ENCODE data around the gene GRIP1.

The GRIP1 gene

DNA sequence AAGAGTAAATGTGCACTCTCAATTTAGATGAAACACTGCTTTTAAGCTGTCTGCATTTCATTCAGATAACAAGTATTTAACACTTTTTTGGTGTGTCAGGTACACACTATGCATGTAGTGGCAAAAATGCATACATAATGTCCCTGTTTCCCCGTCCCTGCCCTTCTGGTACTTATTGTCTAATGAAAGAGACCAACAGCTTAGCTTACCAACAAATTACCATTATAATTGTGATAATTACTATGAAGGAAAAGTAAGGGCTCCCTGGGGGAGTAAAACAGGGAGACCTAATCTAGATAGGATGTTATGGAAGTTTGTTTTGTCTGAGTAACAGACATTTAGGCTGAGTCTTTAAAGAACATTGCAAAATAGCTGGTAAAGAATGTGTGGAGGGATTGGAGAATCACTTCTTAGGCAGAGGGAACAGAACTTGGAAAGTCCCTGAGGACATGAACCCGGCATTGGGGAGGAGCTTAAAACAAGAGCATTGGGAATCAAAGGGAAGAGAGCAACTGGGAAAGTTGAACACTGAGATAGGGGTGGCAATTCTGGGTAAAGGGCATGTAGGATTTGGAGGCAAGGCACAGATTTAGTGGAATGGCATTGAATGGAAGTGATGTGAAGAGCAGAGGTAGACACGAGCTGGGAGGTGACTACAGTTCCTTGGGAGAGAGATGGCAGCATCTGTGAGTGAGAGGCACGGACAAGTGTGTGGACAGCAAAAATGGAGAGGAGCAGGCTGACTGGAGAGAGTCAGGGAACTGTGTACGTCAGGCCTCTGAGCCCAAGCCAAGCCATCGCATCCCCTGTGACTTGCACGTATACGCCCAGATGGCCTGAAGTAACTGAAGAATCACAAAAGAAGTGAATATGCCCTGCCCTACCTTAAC, 181.6 kb downstream of the GRIP1 start:
- H3K36me3 ChIP-seq (ENCODE audit: control insufficient read depth in 2 of 2, insufficient read depth in 2 of 2, low read length in 2 of 2), result no peaks in the 10 kb centered on the region
- no peaks in the 10 kb centered on the region for H3K4me1 ChIP-seq (ENCODE audit: control insufficient read depth, insufficient read depth, low read length)
- H3K9me3 ChIP-seq (ENCODE audit: control insufficient read depth in 2 of 2, low read length in 2 of 2), result no peaks in the 10 kb centered on the region
- no peaks in the 10 kb centered on the region for H3K27me3 ChIP-seq (ENCODE audit: control insufficient read depth in 1 of 2, insufficient read depth in 2 of 2, low read length in 2 of 2)
- H3K27ac ChIP-seq (ENCODE audit: low read length), result no peak overlapping the region
- no peak overlapping the region for H3K9ac ChIP-seq (ENCODE audit: low read length in 2 of 2)
- H3K4me3 ChIP-seq (ENCODE audit: low read length in 2 of 2), result no peak overlapping the region

DNA sequence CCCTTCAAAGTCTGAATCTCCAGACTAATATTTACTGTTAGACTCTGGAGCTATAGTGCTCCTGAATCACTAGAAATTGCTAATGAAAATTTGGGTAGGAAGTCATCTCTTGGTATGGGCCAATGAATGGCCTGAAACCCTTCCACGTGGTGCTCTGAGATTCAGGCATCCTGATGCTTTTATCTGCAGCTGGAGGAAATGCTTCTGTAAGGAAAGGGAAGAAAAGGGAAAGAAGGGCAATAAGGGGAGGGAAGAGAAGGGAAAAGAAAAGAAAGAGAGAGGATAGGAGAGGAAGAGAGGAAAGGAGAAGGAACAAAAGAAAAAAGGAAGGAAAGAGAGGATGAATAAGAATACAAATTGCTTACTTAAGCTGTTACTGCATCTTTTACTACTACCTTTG, 182.3 kb downstream of the GRIP1 start:
- Histone ChIP-seq H3K27me3 (ENCODE audit: control insufficient read depth in 1 of 2, insufficient read depth in 2 of 2, low read length in 2 of 2) (no peaks in the 10 kb centered on the region), H3K4me1 (ENCODE audit: control insufficient read depth, insufficient read depth, low read length) (no peaks in the 10 kb centered on the region), H3K27ac (ENCODE audit: low read length) (no peak overlapping the region), H3K9ac (ENCODE audit: low read length in 2 of 2) (no peak overlapping the region), H3K36me3 (ENCODE audit: control insufficient read depth in 2 of 2, insufficient read depth in 2 of 2, low read length in 2 of 2) (no peaks in the 10 kb centered on the region), H3K4me3 (ENCODE audit: low read length in 2 of 2) (no peak overlapping the region), H3K9me3 (ENCODE audit: control insufficient read depth in 2 of 2, low read length in 2 of 2) (no peaks in the 10 kb centered on the region)

DNA sequence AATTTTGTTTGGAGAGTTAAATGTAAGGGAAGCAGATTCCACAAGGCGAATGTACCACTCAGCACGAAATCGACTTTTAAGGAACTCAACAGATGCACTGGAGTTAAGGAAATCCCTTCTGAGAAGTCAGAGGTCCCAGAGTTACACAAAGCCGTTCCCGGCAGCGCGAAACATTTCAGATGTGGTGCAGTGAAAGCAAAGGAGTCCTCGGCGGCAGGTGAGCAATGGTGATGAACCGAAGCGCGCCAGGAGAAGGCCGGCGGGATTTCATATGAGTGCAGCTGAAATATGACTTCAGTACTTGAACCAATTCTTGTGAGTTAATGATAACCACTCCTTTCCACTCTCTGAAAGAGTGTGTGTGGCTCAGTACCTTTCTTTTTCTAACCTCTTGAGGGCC, 183.2 kb downstream of the GRIP1 start:
- Histone ChIP-seq H3K9me3 (ENCODE audit: control insufficient read depth in 2 of 2, low read length in 2 of 2) (no peaks in the 10 kb centered on the region), H3K27me3 (ENCODE audit: control insufficient read depth in 1 of 2, insufficient read depth in 2 of 2, low read length in 2 of 2) (no peaks in the 10 kb centered on the region), H3K4me3 (ENCODE audit: low read length in 2 of 2) (no peak overlapping the region), H3K36me3 (ENCODE audit: control insufficient read depth in 2 of 2, insufficient read depth in 2 of 2, low read length in 2 of 2) (no peaks in the 10 kb centered on the region), H3K27ac (ENCODE audit: low read length) (no peak overlapping the region), H3K4me1 (ENCODE audit: control insufficient read depth, insufficient read depth, low read length) (no peaks in the 10 kb centered on the region), H3K9ac (ENCODE audit: low read length in 2 of 2) (no peak overlapping the region)

DNA sequence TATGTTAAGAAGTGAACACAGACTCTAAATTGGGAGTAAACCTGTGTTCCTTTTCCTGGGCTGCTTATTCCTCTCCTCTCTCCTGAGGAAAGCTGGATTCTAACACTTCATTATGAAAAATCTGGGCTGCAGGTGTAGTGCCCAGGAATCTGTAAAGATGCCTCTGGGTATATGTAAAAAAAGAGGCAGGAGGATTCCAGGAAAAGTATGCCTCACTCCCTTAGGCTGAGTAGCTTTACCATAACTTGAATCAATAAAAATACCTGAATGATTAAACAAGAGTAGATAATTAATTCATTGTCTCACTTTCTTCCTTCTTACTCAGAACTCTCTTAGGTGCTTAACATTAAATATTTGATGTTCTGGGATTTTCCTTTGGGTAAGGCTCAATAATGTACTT, 185.1 kb downstream of the GRIP1 start:
- Histone ChIP-seq H3K9me3 (ENCODE audit: control insufficient read depth in 2 of 2, low read length in 2 of 2) (no peaks in the 10 kb centered on the region), H3K9ac (ENCODE audit: low read length in 2 of 2) (no peak overlapping the region), H3K27ac (ENCODE audit: low read length) (no peak overlapping the region), H3K4me3 (ENCODE audit: low read length in 2 of 2) (no peak overlapping the region), H3K36me3 (ENCODE audit: control insufficient read depth in 2 of 2, insufficient read depth in 2 of 2, low read length in 2 of 2) (no peaks in the 10 kb centered on the region), H3K27me3 (ENCODE audit: control insufficient read depth in 1 of 2, insufficient read depth in 2 of 2, low read length in 2 of 2) (no peaks in the 10 kb centered on the region), H3K4me1 (ENCODE audit: control insufficient read depth, insufficient read depth, low read length) (no peaks in the 10 kb centered on the region)

GRCh38 chr12:66491853-66492252, 187.0 kb downstream of the GRIP1 start:
- H3K4me3 ChIP-seq (ENCODE audit: low read length in 2 of 2), result no peak overlapping the region

DNA sequence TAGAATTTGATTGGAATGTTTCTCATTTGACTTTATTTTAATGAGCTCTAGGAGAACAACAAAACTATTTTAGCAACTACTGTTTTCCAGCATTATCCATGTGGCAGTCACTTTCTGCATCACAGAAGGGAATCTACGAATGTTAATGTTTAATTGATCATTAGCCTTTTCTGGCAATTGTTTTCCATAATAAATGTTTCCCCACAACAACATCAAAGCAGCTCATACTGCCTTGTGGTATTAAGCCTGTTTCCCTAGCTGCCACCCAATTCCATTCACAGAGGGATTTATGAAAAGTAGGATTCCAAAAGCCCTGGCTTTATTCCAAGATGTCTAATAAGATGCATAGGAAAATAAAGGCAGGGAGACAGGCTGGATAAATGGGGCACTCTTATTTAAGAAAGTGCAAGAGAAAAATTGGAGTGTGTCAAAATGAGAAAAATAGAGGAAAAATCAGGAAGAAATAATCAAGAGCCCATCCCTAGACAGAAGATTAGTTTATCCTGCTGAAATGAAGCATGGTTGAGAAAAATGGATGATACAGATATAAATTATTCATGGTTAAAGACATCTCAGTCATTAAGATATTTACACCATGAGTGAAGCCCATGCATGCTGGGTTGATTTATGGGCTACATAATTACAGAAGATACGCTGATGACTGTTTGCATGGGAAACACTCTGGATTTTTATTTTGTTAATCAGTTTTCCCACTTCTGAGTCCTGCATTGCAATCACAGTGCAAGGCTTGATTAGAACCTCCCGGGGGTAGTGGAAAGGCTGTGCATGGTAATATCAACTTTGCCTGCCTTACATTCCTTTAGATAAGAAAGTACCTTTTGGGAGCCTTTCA, 196.3 kb downstream of the GRIP1 start:
- Histone ChIP-seq H3K4me3 (ENCODE audit: low read length in 2 of 2) (no peak overlapping the region), H3K9ac (ENCODE audit: low read length in 2 of 2) (no peak overlapping the region)

More at GRCh38 chr12:66491853-66492252, 187.0 kb downstream of the GRIP1 start:
- Histone ChIP-seq H3K9ac (ENCODE audit: low read length in 2 of 2) (no peak overlapping the region), H3K27me3 (ENCODE audit: control insufficient read depth in 1 of 2, insufficient read depth in 2 of 2, low read length in 2 of 2) (no peaks in the 10 kb centered on the region), H3K4me1 (ENCODE audit: control insufficient read depth, insufficient read depth, low read length) (no peaks in the 10 kb centered on the region), H3K36me3 (ENCODE audit: control insufficient read depth in 2 of 2, insufficient read depth in 2 of 2, low read length in 2 of 2) (no peaks in the 10 kb centered on the region), H3K9me3 (ENCODE audit: control insufficient read depth in 2 of 2, low read length in 2 of 2) (no peaks in the 10 kb centered on the region), H3K27ac (ENCODE audit: low read length) (no peak overlapping the region)

DNA sequence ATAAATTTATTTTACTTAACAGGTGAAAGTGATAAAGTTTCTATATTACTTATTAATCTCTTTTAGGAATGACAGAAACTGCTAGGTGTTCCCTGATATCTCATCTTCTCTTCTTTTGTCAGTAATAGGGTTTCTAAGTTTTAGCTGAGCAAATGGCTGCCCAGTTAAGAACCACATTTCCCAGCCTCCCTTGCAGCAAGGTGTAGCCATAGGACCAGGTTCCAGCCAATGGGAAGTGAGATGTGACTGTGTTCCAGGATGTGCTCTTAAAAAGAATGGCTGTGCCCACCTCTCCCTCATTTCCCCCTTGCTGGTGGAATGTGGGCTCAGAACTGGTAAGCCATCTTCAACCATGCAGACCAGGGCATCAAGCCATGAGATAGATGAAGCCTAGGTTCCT, 210.9 kb downstream of the GRIP1 start:
- Histone ChIP-seq H3K36me3 (ENCODE audit: control insufficient read depth in 2 of 2, insufficient read depth in 2 of 2, low read length in 2 of 2) (no peaks in the 10 kb centered on the region), H3K4me1 (ENCODE audit: control insufficient read depth, insufficient read depth, low read length) (no peaks in the 10 kb centered on the region), H3K9me3 (ENCODE audit: control insufficient read depth in 2 of 2, low read length in 2 of 2) (no peaks in the 10 kb centered on the region), H3K9ac (ENCODE audit: low read length in 2 of 2) (no peak overlapping the region), H3K27me3 (ENCODE audit: control insufficient read depth in 1 of 2, insufficient read depth in 2 of 2, low read length in 2 of 2) (no peaks in the 10 kb centered on the region), H3K4me3 (ENCODE audit: low read length in 2 of 2) (no peak overlapping the region), H3K27ac (ENCODE audit: low read length) (no peak overlapping the region)

More for the DNA sequence above, 196.3 kb downstream of the GRIP1 start:
- H3K36me3 ChIP-seq (ENCODE audit: control insufficient read depth in 2 of 2, insufficient read depth in 2 of 2, low read length in 2 of 2), result no peaks in the 10 kb centered on the region
- H3K4me1 ChIP-seq (ENCODE audit: control insufficient read depth, insufficient read depth, low read length), result no peaks in the 10 kb centered on the region
- H3K9me3 ChIP-seq (ENCODE audit: control insufficient read depth in 2 of 2, low read length in 2 of 2), result no peaks in the 10 kb centered on the region
- H3K27me3 ChIP-seq (ENCODE audit: control insufficient read depth in 1 of 2, insufficient read depth in 2 of 2, low read length in 2 of 2), result no peaks in the 10 kb centered on the region
- H3K27ac ChIP-seq (ENCODE audit: low read length), result no peak overlapping the region

- no peak overlapping the region for H3K4me3 ChIP-seq (ENCODE audit: low read length in 2 of 2)
- H3K27me3 ChIP-seq (ENCODE audit: control insufficient read depth in 1 of 2, insufficient read depth in 2 of 2, low read length in 2 of 2), result no peaks in the 10 kb centered on the region
Measured at GRCh38 chr12:66461331-66461730, 217.5 kb downstream of the GRIP1 start.

GRCh38 chr12:66459944-66460482, 218.9 kb downstream of the GRIP1 start:
- Histone ChIP-seq H3K27me3 (ENCODE audit: control insufficient read depth in 1 of 2, insufficient read depth in 2 of 2, low read length in 2 of 2) (no peaks in the 10 kb centered on the region), H3K36me3 (ENCODE audit: control insufficient read depth in 2 of 2, insufficient read depth in 2 of 2, low read length in 2 of 2) (no peaks in the 10 kb centered on the region), H3K4me3 (ENCODE audit: low read length in 2 of 2) (no peak overlapping the region), H3K9me3 (ENCODE audit: control insufficient read depth in 2 of 2, low read length in 2 of 2) (no peaks in the 10 kb centered on the region), H3K4me1 (ENCODE audit: control insufficient read depth, insufficient read depth, low read length) (no peaks in the 10 kb centered on the region), H3K27ac (ENCODE audit: low read length) (no peak overlapping the region), H3K9ac (ENCODE audit: low read length in 2 of 2) (no peak overlapping the region)

More at GRCh38 chr12:66461331-66461730, 217.5 kb downstream of the GRIP1 start:
- H3K9ac ChIP-seq (ENCODE audit: low read length in 2 of 2), result no peak overlapping the region
- H3K9me3 ChIP-seq (ENCODE audit: control insufficient read depth in 2 of 2, low read length in 2 of 2), result no peaks in the 10 kb centered on the region
- H3K4me1 ChIP-seq (ENCODE audit: control insufficient read depth, insufficient read depth, low read length), result no peaks in the 10 kb centered on the region
- no peak overlapping the region for H3K27ac ChIP-seq (ENCODE audit: low read length)
- H3K36me3 ChIP-seq (ENCODE audit: control insufficient read depth in 2 of 2, insufficient read depth in 2 of 2, low read length in 2 of 2), result no peaks in the 10 kb centered on the region

- H3K27ac ChIP-seq (ENCODE audit: low read length), result no peak overlapping the region
- no peaks in the 10 kb centered on the region for H3K9me3 ChIP-seq (ENCODE audit: control insufficient read depth in 2 of 2, low read length in 2 of 2)
- no peak overlapping the region for H3K4me3 ChIP-seq (ENCODE audit: low read length in 2 of 2)
- H3K9ac ChIP-seq (ENCODE audit: low read length in 2 of 2), result no peak overlapping the region
- no peaks in the 10 kb centered on the region for H3K27me3 ChIP-seq (ENCODE audit: control insufficient read depth in 1 of 2, insufficient read depth in 2 of 2, low read length in 2 of 2)
- no peaks in the 10 kb centered on the region for H3K36me3 ChIP-seq (ENCODE audit: control insufficient read depth in 2 of 2, insufficient read depth in 2 of 2, low read length in 2 of 2)
- no peaks in the 10 kb centered on the region for H3K4me1 ChIP-seq (ENCODE audit: control insufficient read depth, insufficient read depth, low read length)
Measured at GRCh38 chr12:66456612-66457011, 222.3 kb downstream of the GRIP1 start.
